DOHH2 (cell line): ENCODE measurements around the gene SSC5D.

ENCODE experiments used
- H3F3A ChIP-seq: fragments of 200-600 bp; sonication (generic), shearing (Covaris generic); 2 replicates; pipeline ENCODE4 v1.6.0; 2016; ENCODE audit warnings: antibody characterized with exemption, mild to moderate bottlenecking; ENCODE audit not compliant: control insufficient read depth, insufficient read depth
- H3K27ac ChIP-seq: fragments of 200-600 bp; sonication (generic); 2 replicates; pipeline ENCODE4 v1.5.1; 2014; ENCODE audit warnings: low read depth, mild to moderate bottlenecking, low read length, moderate library complexity
- H3K27me3 ChIP-seq: fragments of 200-600 bp; sonication (generic); 2 replicates; pipeline ENCODE4 v1.6.1; 2014; ENCODE audit warnings: mild to moderate bottlenecking, low read length, mixed read lengths; ENCODE audit not compliant: control insufficient read depth
- H3K36me3 ChIP-seq: fragments of 200-600 bp; sonication (generic); 2 replicates; pipeline ENCODE4 v1.6.1; 2014; ENCODE audit warnings: mild to moderate bottlenecking, low read length, moderate library complexity, mixed read lengths; ENCODE audit not compliant: control insufficient read depth
- H3K4me1 ChIP-seq: fragments of 200-600 bp; sonication (generic); 2 replicates; pipeline ENCODE4 v1.6.1; 2014; ENCODE audit warnings: mild to moderate bottlenecking, low read length, mixed read lengths; ENCODE audit not compliant: control insufficient read depth
- H3K4me2 ChIP-seq: fragments of 200-600 bp; sonication (generic); 2 replicates; pipeline ENCODE4 v1.6.0; 2014; ENCODE audit warnings: mild to moderate bottlenecking, low read length, moderate library complexity
- H3K4me3 ChIP-seq: fragments of 200-600 bp; sonication (generic); 2 replicates; pipeline ENCODE4 v1.5.1; 2014; ENCODE audit warnings: mild to moderate bottlenecking, low read length, mixed read lengths
- H3K79me2 ChIP-seq: fragments of 200-600 bp; sonication (generic); 2 replicates; pipeline ENCODE4 v1.6.1; 2014; ENCODE audit warnings: mild to moderate bottlenecking, low read length, mixed read lengths; ENCODE audit not compliant: control insufficient read depth
- H3K9me2 ChIP-seq: fragments of 200-600 bp; sonication (generic); replicated peaks from 2 replicates; pipeline ENCODE4 v1.6.1; 2014; ENCODE audit warnings: mild to moderate bottlenecking, low read length, mixed read lengths; ENCODE audit not compliant: control insufficient read depth
- H3K9me3 ChIP-seq: fragments of 200-600 bp; sonication (generic); 2 replicates; pipeline ENCODE4 v1.6.1; 2014; ENCODE audit warnings: antibody characterized with exemption, low read length, mixed read lengths; ENCODE audit not compliant: control insufficient read depth, insufficient read depth
- H4K20me1 ChIP-seq: fragments of 200-600 bp; sonication (generic); 2 replicates; pipeline ENCODE4 v1.6.0; 2014; ENCODE audit warnings: low read depth, mild to moderate bottlenecking, antibody characterized with exemption, low read length, moderate library complexity; ENCODE audit not compliant: control insufficient read depth, insufficient read depth
- CTCF ChIP-seq: fragments of 200-600 bp; sonication (generic); IDR thresholded peaks from one replicate; pipeline ENCODE4 v1.5.1; 2014; ENCODE audit warnings: antibody characterized with exemption, mild to moderate bottlenecking, low read depth, low read length; ENCODE audit not compliant: poor library complexity, severe bottlenecking
- EZH2phosphoT487 ChIP-seq: fragments of 200-600 bp; sonication (generic); IDR thresholded peaks from 2 replicates; pipeline ENCODE4 v1.6.1; 2017; ENCODE audit warnings: borderline replicate concordance, mild to moderate bottlenecking, antibody characterized with exemption, low read length, moderate library complexity, mixed read lengths

The SSC5D gene

DNA sequence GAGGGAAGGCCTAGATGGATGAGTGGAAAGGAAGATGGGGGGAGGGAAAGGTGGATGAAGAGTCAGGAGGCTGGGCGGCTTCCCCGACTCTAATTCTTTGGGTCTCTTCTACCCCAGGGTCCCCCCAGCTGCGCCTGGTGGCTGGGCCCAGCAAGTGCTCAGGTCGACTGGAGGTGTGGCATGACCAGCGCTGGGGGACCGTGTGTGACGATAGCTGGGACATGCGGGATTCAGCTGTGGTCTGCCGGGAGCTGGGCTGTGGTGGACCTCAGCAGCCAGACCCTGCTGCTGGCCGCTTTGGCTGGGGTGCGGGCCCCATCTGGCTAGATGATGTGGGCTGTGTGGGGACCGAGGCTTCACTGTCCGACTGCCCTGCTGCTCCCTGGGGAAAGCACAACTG is 9.5 kb downstream of the SSC5D start:
- H3K36me3 ChIP-seq = no peaks in the 10 kb centered on the region
- no peaks in the 10 kb centered on the region for H4K20me1 ChIP-seq
- H3K27ac ChIP-seq = no peak overlapping the region
- H3F3A ChIP-seq = 0 out of 2 replicates have a peak, but pooled peaks cover 4% of the 10 kb centered on the region
- TF ChIP-seq EZH2phosphoT487 = no peak
- TF ChIP-seq CTCF = no peak
- no peak overlapping the region for H3K4me2 ChIP-seq
- H3K4me3 ChIP-seq = no peak overlapping the region
- no peaks in the 10 kb centered on the region for H3K9me3 ChIP-seq
- no peaks in the 10 kb centered on the region for H3K9me2 ChIP-seq
- no peaks in the 10 kb centered on the region for H3K27me3 ChIP-seq
- H3K4me1 ChIP-seq = no peaks in the 10 kb centered on the region
- H3K79me2 ChIP-seq = no peaks in the 10 kb centered on the region

DNA sequence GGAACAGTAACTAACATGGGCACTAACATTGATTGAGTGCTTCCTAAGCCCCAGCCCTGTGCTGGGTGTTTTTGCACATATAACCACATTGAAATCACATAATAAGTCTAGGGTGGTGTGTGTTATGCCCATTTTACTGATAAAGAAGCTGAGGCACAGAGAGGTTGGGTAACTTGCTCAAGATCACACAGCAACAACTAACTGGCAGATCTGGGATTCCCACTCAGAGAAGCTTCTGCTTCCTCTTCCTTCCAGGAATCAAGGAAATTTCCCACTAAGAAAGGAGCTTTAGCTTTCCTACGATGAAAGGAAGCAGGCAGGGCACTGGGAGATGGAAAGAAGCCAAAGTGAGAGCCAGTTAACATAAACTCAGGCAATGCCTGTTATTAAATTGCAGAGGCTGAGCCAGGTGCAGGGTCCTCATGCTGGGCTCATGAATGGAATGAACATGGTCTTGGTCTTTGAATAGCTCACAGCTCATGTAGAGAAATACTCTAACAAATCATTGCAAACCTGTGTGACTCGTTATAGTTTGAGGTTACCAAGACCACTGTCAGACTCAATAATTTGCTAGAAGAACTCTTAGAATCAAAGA is 10.1 kb downstream of the SSC5D start:
- TF ChIP-seq EZH2phosphoT487 = no peak
- Histone ChIP-seq H4K20me1 (no peaks in the 10 kb centered on the region), H3F3A (0 out of 2 replicates have a peak, but pooled peaks cover 4% of the 10 kb centered on the region), H3K36me3 (no peaks in the 10 kb centered on the region), H3K9me3 (peaks cover 3% of the 10 kb centered on the region), H3K4me3 (no peak overlapping the region), H3K27ac (no peak overlapping the region), H3K27me3 (no peaks in the 10 kb centered on the region), H3K4me2 (no peak overlapping the region), H3K9me2 (no peaks in the 10 kb centered on the region), H3K4me1 (peaks cover 2% of the 10 kb centered on the region), H3K79me2 (no peaks in the 10 kb centered on the region)

DNA sequence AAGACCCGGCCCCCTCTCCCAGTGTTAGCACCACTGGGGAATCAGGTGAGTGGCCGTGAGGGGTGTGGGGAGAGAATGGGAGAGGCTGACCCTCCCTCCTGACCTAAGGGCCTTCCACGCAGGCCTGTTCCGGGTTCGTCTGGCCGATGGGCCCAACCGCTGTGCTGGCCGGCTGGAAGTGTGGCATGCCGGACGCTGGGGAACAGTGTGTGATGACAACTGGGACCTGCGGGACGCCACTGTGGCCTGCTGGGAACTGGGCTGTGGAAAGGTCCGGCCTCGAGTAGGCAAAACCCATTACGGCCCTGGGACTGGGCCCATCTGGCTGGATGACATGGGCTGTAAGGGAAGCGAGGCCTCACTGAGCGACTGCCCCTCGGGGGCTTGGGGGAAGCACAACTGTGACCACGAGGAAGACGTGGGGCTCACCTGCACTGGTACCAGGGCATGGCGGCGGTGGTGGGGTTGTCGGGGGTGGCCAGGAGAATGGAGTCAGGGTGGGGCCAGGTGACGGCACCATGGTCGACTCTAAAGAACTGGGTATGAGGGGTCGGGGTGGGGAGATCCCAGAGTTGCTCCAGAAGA is 12.2 kb downstream of the SSC5D start:
- no peaks in the 10 kb centered on the region for H3K9me2 ChIP-seq
- 0 out of 2 replicates have a peak, but pooled peaks cover 4% of the 10 kb centered on the region for H3F3A ChIP-seq
- H3K4me3 ChIP-seq = no peak overlapping the region
- peaks cover 8% of the 10 kb centered on the region for H3K4me1 ChIP-seq
- H3K9me3 ChIP-seq = peaks cover 5% of the 10 kb centered on the region
- H4K20me1 ChIP-seq = no peaks in the 10 kb centered on the region
- H3K79me2 ChIP-seq = no peaks in the 10 kb centered on the region
- TF ChIP-seq EZH2phosphoT487 = no peak
- TF ChIP-seq CTCF = no peak
- H3K36me3 ChIP-seq = no peaks in the 10 kb centered on the region
- no peak overlapping the region for H3K27ac ChIP-seq
- H3K27me3 ChIP-seq = no peaks in the 10 kb centered on the region
- H3K4me2 ChIP-seq = no peak overlapping the region

DNA sequence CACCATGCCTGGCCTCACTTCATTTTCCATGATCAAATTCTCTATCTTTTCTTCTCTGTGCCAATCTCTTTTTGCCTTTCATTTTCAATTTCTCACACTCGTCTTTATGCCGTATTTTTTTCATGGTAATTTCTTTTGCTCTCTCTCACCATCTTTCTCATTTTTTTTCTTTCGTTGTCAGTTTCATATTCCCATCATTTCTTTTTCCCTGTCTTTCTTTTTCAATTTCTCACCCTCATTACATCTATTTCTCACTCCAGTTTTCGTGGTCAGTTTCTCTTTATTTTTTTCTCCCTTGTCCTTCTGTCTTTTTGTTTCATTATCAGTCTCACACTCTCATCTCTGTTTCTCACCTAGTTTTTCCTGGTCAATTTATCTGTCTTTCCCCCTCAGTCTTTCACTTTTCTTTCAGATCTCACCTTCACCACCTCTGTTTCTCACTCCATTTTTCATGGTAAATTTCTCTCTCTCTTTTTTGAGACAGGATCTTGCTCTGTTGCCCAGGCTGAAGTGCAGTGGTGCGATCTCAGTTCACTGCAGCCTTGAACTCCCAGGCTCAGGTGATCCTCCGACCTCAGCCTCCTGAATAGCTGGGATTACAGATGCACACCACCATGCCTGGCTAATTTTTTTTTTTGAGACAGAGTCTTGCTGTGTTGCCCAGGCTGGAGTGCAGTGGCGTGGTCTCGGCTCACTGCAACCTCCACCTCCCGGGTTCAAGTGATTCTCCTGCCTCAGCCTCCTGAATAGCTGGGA is 14.1 kb downstream of the SSC5D start:
- H3K4me3 ChIP-seq = no peak overlapping the region
- H3K36me3 ChIP-seq = no peaks in the 10 kb centered on the region
- no peaks in the 10 kb centered on the region for H3K79me2 ChIP-seq
- H4K20me1 ChIP-seq = no peaks in the 10 kb centered on the region
- peaks cover 8% of the 10 kb centered on the region for H3K4me1 ChIP-seq
- H3F3A ChIP-seq = 0 out of 2 replicates have a peak, but pooled peaks cover 4% of the 10 kb centered on the region
- TF ChIP-seq EZH2phosphoT487 (no peak), CTCF (no peak)
- no peak overlapping the region for H3K4me2 ChIP-seq
- no peak overlapping the region for H3K27ac ChIP-seq
- H3K27me3 ChIP-seq = no peaks in the 10 kb centered on the region
- no peaks in the 10 kb centered on the region for H3K9me2 ChIP-seq
- H3K9me3 ChIP-seq = peaks cover 5% of the 10 kb centered on the region
